H1 (cell line): Measurements from ENCODE around the gene MOCS1. TPM values are rescaled to one million over a fixed set of nuclear protein-coding genes. Genes with fewer than 3 reads are reported as not detected.

ENCODE experiments used
- CTCF ChIA-PET: fragments of 300-600 bp; sonication (Branson Sonifier 250); formaldehyde crosslinking; loops from one replicate; lab custom pipeline; 2021; ENCODE audit not compliant: partially characterized antibody; lab: Charles Lee
- POLR2A ChIA-PET: fragments of 300-600 bp; sonication (Branson Sonifier 250); formaldehyde crosslinking; loops from one replicate; lab custom pipeline; 2021; ENCODE audit warnings: inconsistent platforms; ENCODE audit not compliant: partially characterized antibody; lab: Charles Lee
- DNase-seq, 2 experiments: peaks; one replicate each; pipeline versions ENCODE4 v3.0.0 to v3.0.0-alpha.2; 2010 to 2022; ENCODE audit warnings: low spot score in 2 of 2, low read depth in 1 of 2, mixed read lengths in 1 of 2
- FAIRE-seq: peaks from 2 replicates; lab custom pipeline; 2011; peaks lifted over from hg19 to GRCh38; lab: Jason Lieb, UNC
- H2AFZ ChIP-seq: 2 replicates; pipeline ENCODE4 v1.8.1; 2012; ENCODE audit warnings: low read length, inconsistent platforms
- H2AK5ac ChIP-seq: 2 replicates; pipeline ENCODE4 v1.6.1; 2013; ENCODE audit warnings: low read depth, low read length
- H2BK120ac ChIP-seq: replicated peaks from 2 replicates; pipeline ENCODE3; 2013; ENCODE audit warnings: low read depth, low read length, inconsistent platforms
- H2BK12ac ChIP-seq: 2 replicates; pipeline ENCODE4 v1.6.1; 2013; ENCODE audit warnings: low read depth, low read length
- H2BK15ac ChIP-seq: 2 replicates; pipeline ENCODE4 v1.6.1; 2013; ENCODE audit warnings: low read length
- H2BK20ac ChIP-seq: 2 replicates; pipeline ENCODE4 v1.6.1; 2013; ENCODE audit warnings: low read length
- H2BK5ac ChIP-seq: 2 replicates; pipeline ENCODE4 v1.6.1; 2013; ENCODE audit warnings: low read depth, low read length
- H3K14ac ChIP-seq: 2 replicates; pipeline ENCODE4 v1.6.1; 2013; ENCODE audit warnings: inconsistent platforms; ENCODE audit not compliant: insufficient read length
- H3K18ac ChIP-seq: 2 replicates; pipeline ENCODE4 v1.6.1; 2013; ENCODE audit warnings: low read length; ENCODE audit errors: extremely low read depth
- H3K23ac ChIP-seq: 2 replicates; pipeline ENCODE4 v1.6.1; 2013; ENCODE audit warnings: inconsistent platforms; ENCODE audit not compliant: insufficient read length
- H3K23me2 ChIP-seq: 2 replicates; pipeline ENCODE4 v1.6.1; 2013; ENCODE audit warnings: low read depth, low read length
- H3K27ac ChIP-seq: 2 replicates; pipeline ENCODE4 v1.6.1; 2011; ENCODE audit warnings: low read depth, low read length, inconsistent platforms
- H3K27me3 ChIP-seq, 4 experiments: replicated peaks in 1 of 4; 1 replicate in 1 of 4; 2 replicates in 3 of 4; pipeline versions ENCODE4 v1.6.1 to v1.8.1; 2011 to 2013; ENCODE audit warnings: low read length in 3 of 4, mild to moderate bottlenecking in 3 of 4, inconsistent platforms in 2 of 4, mixed read lengths in 2 of 4, moderate library complexity in 1 of 4; ENCODE audit not compliant: control insufficient read depth in 3 of 4, insufficient read depth in 3 of 4; ENCODE audit errors: extremely low read depth in 1 of 4
- H3K36me3 ChIP-seq, 4 experiments: 2 replicates each; pipeline versions ENCODE4 v1.6.1 to v1.8.1; 2011 to 2013; ENCODE audit warnings: mild to moderate bottlenecking in 4 of 4, low read length in 3 of 4, moderate library complexity in 2 of 4, control low read depth in 1 of 4, inconsistent platforms in 1 of 4; ENCODE audit not compliant: insufficient read depth in 4 of 4, control insufficient read depth in 2 of 4
- H3K4ac ChIP-seq: replicated peaks from 2 replicates; pipeline ENCODE3; 2013; ENCODE audit warnings: low read length, low read depth, mixed read lengths, inconsistent platforms; ENCODE audit not compliant: insufficient read length
- H3K4me1 ChIP-seq, 4 experiments: replicated peaks in 1 of 4; 1 replicate in 1 of 4; 2 replicates in 3 of 4; pipeline versions ENCODE4 v1.6.1 to v1.8.1; 2011 to 2013; ENCODE audit warnings: low read length in 3 of 4, inconsistent platforms in 2 of 4, mixed read lengths in 1 of 4; ENCODE audit not compliant: insufficient read depth in 4 of 4, control insufficient read depth in 3 of 4
- H3K4me2 ChIP-seq, 2 experiments: 2 replicates each; pipeline versions ENCODE4 v1.6.1 to v1.8.1; 2011 to 2013; ENCODE audit warnings: low read depth in 2 of 2, low read length in 2 of 2, control low read depth in 1 of 2, inconsistent platforms in 1 of 2, mild to moderate bottlenecking in 1 of 2; ENCODE audit not compliant: insufficient read depth in 1 of 2
- H3K4me3 ChIP-seq, 4 experiments: fragments of 200-600, 300-600 bp in 1 of 4; sonication (generic), shearing (Covaris generic), sonication (Bioruptor Twin) in 1 of 4; 2 replicates each; pipeline versions ENCODE4 v1.5.1 to v1.8.1; 2011 to 2016; ENCODE audit warnings: low read length in 4 of 4, low read depth in 3 of 4, control low read depth in 2 of 4, inconsistent platforms in 2 of 4, mild to moderate bottlenecking in 2 of 4, mixed read lengths in 1 of 4, moderate library complexity in 1 of 4; ENCODE audit not compliant: insufficient read depth in 2 of 4; ENCODE audit errors: extremely low read depth in 1 of 4
- H3K56ac ChIP-seq: replicated peaks from 2 replicates; pipeline ENCODE3; 2013; ENCODE audit warnings: low read depth, mild to moderate bottlenecking, mixed read lengths, low read length, inconsistent platforms; ENCODE audit not compliant: insufficient read length
- H3K79me1 ChIP-seq: 2 replicates; pipeline ENCODE4 v1.6.1; 2013; ENCODE audit warnings: low read depth, low read length, control low read depth
- H3K79me2 ChIP-seq, 2 experiments: 2 replicates each; pipeline versions ENCODE4 v1.6.1 to v1.8.1; 2012 to 2013; ENCODE audit warnings: low read length in 2 of 2, mild to moderate bottlenecking in 2 of 2, inconsistent platforms in 1 of 2; ENCODE audit not compliant: insufficient read depth in 2 of 2, control insufficient read depth in 1 of 2
- H3K9ac ChIP-seq, 4 experiments: replicated peaks in 1 of 4; 1 replicate in 1 of 4; 2 replicates in 3 of 4; pipeline versions ENCODE4 v1.6.1 to v1.8.1; 2011 to 2013; ENCODE audit warnings: low read depth in 3 of 4, low read length in 3 of 4, control low read depth in 2 of 4, mild to moderate bottlenecking in 2 of 4, moderate library complexity in 2 of 4, inconsistent platforms in 1 of 4; ENCODE audit errors: extremely low read depth in 1 of 4
- H3K9me3 ChIP-seq, 2 experiments: 2 replicates each; pipeline versions ENCODE4 v1.6.1 to v1.8.1; 2012 to 2013; ENCODE audit warnings: mild to moderate bottlenecking in 2 of 2, moderate library complexity in 2 of 2, control low read depth in 1 of 2, inconsistent platforms in 1 of 2, low read depth in 1 of 2, low read length in 1 of 2, mixed read lengths in 1 of 2; ENCODE audit not compliant: insufficient read depth in 2 of 2
- H4K20me1 ChIP-seq, 2 experiments: replicated peaks in 1 of 2; 2 replicates each; pipeline versions ENCODE3 to v1.8.1; 2011 to 2013; ENCODE audit warnings: inconsistent platforms in 2 of 2, low read length in 2 of 2, mild to moderate bottlenecking in 1 of 2; ENCODE audit not compliant: insufficient read depth in 2 of 2, control insufficient read depth in 1 of 2
- H4K5ac ChIP-seq: 2 replicates; pipeline ENCODE4 v1.6.1; 2013; ENCODE audit warnings: low read length, low read depth, mixed read lengths, inconsistent platforms; ENCODE audit not compliant: insufficient read length
- H4K8ac ChIP-seq: 2 replicates; pipeline ENCODE4 v1.8.0; 2013; ENCODE audit warnings: mild to moderate bottlenecking, moderate library complexity, low read length, inconsistent platforms; ENCODE audit not compliant: insufficient read depth; ENCODE audit errors: extremely low read depth
- H4K91ac ChIP-seq: replicated peaks from 2 replicates; pipeline ENCODE3; 2013; ENCODE audit warnings: low read length, mixed read lengths, inconsistent platforms; ENCODE audit not compliant: insufficient read length
- CBX5 ChIP-seq: fragments of 300-800, 300-1000 bp; sonication (generic); IDR thresholded peaks from 2 replicates; pipeline ENCODE4 v1.7.1; 2016; ENCODE audit warnings: antibody characterized with exemption, low read length, low read depth
- CEBPB ChIP-seq: IDR thresholded peaks from 2 replicates; pipeline ENCODE4 v1.6.1; 2012; ENCODE audit warnings: low read depth, low read length
- CHD1 ChIP-seq: IDR thresholded peaks from 2 replicates; pipeline ENCODE4 v1.6.1; 2012; ENCODE audit warnings: low read depth, low read length, improper control_type of control experiment
- CREB1 ChIP-seq: IDR thresholded peaks from 2 replicates; pipeline ENCODE4 v1.6.1; 2012; ENCODE audit warnings: inconsistent platforms
- HDAC2 ChIP-seq, 2 experiments: fragments of 300-600 bp in 1 of 2; sonication (generic) in 1 of 2; IDR thresholded peaks; 2 replicates each; pipeline ENCODE4 v1.6.1; 2011 to 2012; ENCODE audit warnings: low read depth in 2 of 2, low read length in 2 of 2, mild to moderate bottlenecking in 2 of 2, moderate library complexity in 2 of 2, borderline replicate concordance in 1 of 2, inconsistent platforms in 1 of 2
- MAFK ChIP-seq: IDR thresholded peaks from 2 replicates; pipeline ENCODE4 v1.6.1; 2012; ENCODE audit warnings: low read depth, mild to moderate bottlenecking, improper control_type of control experiment, low read length
- NRF1 ChIP-seq: IDR thresholded peaks from 2 replicates; pipeline ENCODE4 v1.6.1; 2011; ENCODE audit warnings: mild to moderate bottlenecking, low read depth, low read length, improper control_type of control experiment
- SIX5 ChIP-seq: IDR thresholded peaks from 2 replicates; pipeline ENCODE4 v1.6.1; 2011; ENCODE audit warnings: mild to moderate bottlenecking, low read depth, low read length
- SP2 ChIP-seq: IDR thresholded peaks from 2 replicates; pipeline ENCODE4 v1.6.1; 2012; ENCODE audit warnings: mild to moderate bottlenecking, low read length, inconsistent platforms
- SUZ12 ChIP-seq: fragments of 200-600 bp; sonication (generic); IDR thresholded peaks from 2 replicates; pipeline ENCODE4 v1.6.1; 2012; ENCODE audit warnings: mild to moderate bottlenecking, inconsistent platforms, low read length, moderate library complexity, mixed read lengths
- TBP ChIP-seq: IDR thresholded peaks from 2 replicates; pipeline ENCODE4 v1.6.1; 2011; ENCODE audit warnings: low read depth, low read length, improper control_type of control experiment
- ZNF274 ChIP-seq: IDR thresholded peaks from 2 replicates; pipeline ENCODE4 v1.7.0; 2012; ENCODE audit warnings: low read length, borderline replicate concordance; ENCODE audit errors: extremely low read depth
- WGBS, 2 experiments: shearing (Covaris generic) in 1 of 2; methylation state at CpG; one replicate each; pipeline versions ENCODE4 v1.1.6 to v1.1.7; 2013 to 2015; ENCODE audit warnings: low lambda C conversion rate in 2 of 2, mixed read lengths in 2 of 2, inconsistent platforms in 1 of 2, low coverage in 1 of 2, missing lambda C conversion rate in 1 of 2; ENCODE audit not compliant: insufficient replicate concordance in 2 of 2, insufficient coverage in 1 of 2, insufficient read length in 1 of 2; ENCODE audit errors: extremely low coverage in 1 of 2, missing lambda C conversion rate in 1 of 2; 5-methylcytosine and 5-hydroxymethylcytosine counted together
- polyA plus RNA-seq, 7 experiments: library from polyadenylated mRNA; depleted of rRNA in 3 of 7; stranded (reverse) in 5 of 7; unstranded in 2 of 7; fragments of >200 nt in 5 of 7; fragments of 200-250 nt in 2 of 7; gene quantifications; 1 replicate in 5 of 7; 2 replicates in 1 of 7; 4 replicates in 1 of 7; pipeline versions ENCODE4 v1.2.1 to v1.2.3, GENCODE V29; 2011 to 2013; ENCODE audit warnings: missing spikeins in 2 of 7, mixed read lengths in 2 of 7
- total RNA-seq: library from RNA; stranded (reverse); fragmentation: NEBNext Ultra II Directional; extraction: Animal tissue kit (Norgen Biotek cat#: 25700); gene quantifications from 2 replicates; pipeline ENCODE4 v1.2.1, GENCODE V29; 2021

MOCS1 gene
- total and polyA plus RNA-seq, 2 of the 8 experiments (the other 6 are each of a cell fraction or from before 2014, with no cell fraction given): 13.4 to 19.7 TPM

- Histone ChIP-seq H3K9ac (no peak overlapping the region), H3K4me2 (no peak overlapping the region), H4K8ac (no peak overlapping the region), H2AK5ac (no peak overlapping the region), H3K18ac (no peak overlapping the region), H2BK12ac (no peak overlapping the region)
- TF ChIP-seq CREB1 (no peak), SIX5 (no peak), CEBPB (no peak), CBX5 (no peak), CHD1 (no peak), SUZ12 (no peak), NRF1 (no peak), HDAC2 (IDR thresholded peaks at IDR 0.05; ENCODE audit: borderline replicate concordance in 1 of 2, low read depth in 2 of 2, low read length in 2 of 2) (no peak), TBP (no peak), SP2 (no peak), MAFK (no peak), ZNF274 (no peak)
- TF ChIP-seq, all 59 proteins: peak for 0
- Histone ChIP-seq H3K23me2 (no peaks in the 10 kb centered on the region), H3K79me2 (no peaks in the 10 kb centered on the region), H4K5ac (no peak overlapping the region), H3K27ac (no peak overlapping the region), H3K14ac (no peak overlapping the region), H4K91ac (no peak overlapping the region), H2BK15ac (no peak overlapping the region), H2BK20ac (no peak overlapping the region), H3K36me3 (no peaks in the 10 kb centered on the region), H3K9me3 (no peaks in the 10 kb centered on the region), H2AFZ (no peak overlapping the region), H3K4me3 (no peak overlapping the region), H3K23ac (no peak overlapping the region), H4K20me1 (no peaks in the 10 kb centered on the region), H3K27me3 (no peaks in the 10 kb centered on the region), H2BK5ac (no peak overlapping the region), H3K56ac (no peak overlapping the region), H3K79me1 (no peaks in the 10 kb centered on the region), H3K4ac (no peak overlapping the region), H3K4me1 (peaks cover 0 to 10% (median 7%) of the 10 kb centered on the region in 4 experiments; a peak in 3 of 7 replicates), H2BK120ac (no peak overlapping the region)
- ChIA-PET CTCF (interaction anchor here (0.6 to 12.0 kb wide), 21 partner anchors 12 to 530 kb away, joined by 3 to 135 read pairs (median 4); no protein-coding TSS in a partner anchor), POLR2A (no interaction called here)
- DNase-seq: no peak
- no peak for FAIRE-seq
- 90% methylated on average over 7 of the region's 8 CpGs; no CpG with 5 or more reads in 1 of the 2 experiments for WGBS, 2 experiments
Observed at GRCh38 chr6:39893286-39893685, 41.0 kb downstream of the MOCS1 start.
